ENCODE data around the gene TRABD2B.

- TF ChIP-seq CTCF (IDR thresholded peaks at IDR 0.05): no peak
- TF ChIP-seq POLR2AphosphoS5 (IDR thresholded peaks at IDR 0.05): no peak
- no peak for TF ChIP-seq EP300 (IDR thresholded peaks at IDR 0.05)
- no peak for TF ChIP-seq POLR2A (IDR thresholded peaks at IDR 0.05)
Observed at GRCh38 chr1:48019714-48020315, 22.6 kb upstream of the TRABD2B start.

All from upper lobe of left lung (tissue), 4 donors.